ENCODE measurements around the gene RSPO1. TPM values are rescaled to one million over a fixed set of nuclear protein-coding genes. Genes with fewer than 3 reads are reported as not detected.
"Not testable (repeated sequence)": the region's sequence is repeated elsewhere in the genome, so short reads cannot be mapped to it uniquely, and the experiment has no call there.

RSPO1 gene
- total RNA-seq, 2 donors from 2014 or later, result not detected

DNA sequence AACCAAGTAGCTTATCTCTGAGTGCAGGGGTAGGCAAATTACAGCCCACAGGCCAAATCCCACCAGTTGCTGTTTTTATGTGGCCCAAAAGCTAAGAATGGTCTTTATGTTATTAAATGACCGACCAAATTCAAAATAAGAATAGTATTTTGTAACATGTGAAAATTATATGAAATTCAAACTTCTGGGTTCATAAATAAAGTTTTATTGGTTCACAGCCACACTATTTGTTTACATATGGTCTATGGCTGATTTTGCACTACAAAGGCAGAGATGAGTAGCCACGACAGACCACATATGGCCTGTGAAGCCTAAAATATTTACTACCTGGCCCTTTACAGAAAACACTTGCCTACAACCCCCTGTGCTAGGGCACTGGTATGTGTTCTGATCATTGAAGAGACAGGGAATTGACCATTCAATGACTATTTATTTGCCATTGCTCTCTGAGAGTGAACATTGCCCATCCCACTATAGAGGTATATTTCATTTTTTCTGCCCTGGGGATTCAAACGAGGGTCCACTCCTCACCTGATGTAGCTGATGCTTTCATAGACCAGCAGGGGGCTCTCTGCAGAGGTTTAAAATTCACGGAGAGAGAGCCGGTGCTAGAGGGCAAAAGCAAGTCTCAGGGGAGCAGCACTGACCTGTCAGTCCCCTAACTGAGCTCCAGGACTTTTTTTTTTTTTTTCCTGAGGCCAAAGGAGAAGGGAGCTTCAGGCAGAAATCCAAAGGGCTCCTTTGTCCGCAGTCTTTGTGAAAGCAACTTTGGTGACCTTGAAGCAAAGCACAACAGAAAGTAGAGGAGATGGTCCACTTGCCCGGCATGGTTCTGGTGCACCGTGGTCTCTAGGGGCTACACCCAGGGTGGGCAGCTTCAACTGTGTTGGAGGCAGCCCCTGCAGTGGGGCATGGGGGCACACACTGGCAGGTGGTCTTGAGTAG lies 31.7 kb downstream of the RSPO1 start:
- ATAC-seq (peak; percentile 68), DNase-seq (peak in 1 of 3 donors; percentile 25)
- H3K36me3 Mint-ChIP-seq (ENCODE audit: low read depth), result peaks cover 5% of the 10 kb centered on the region

DNA sequence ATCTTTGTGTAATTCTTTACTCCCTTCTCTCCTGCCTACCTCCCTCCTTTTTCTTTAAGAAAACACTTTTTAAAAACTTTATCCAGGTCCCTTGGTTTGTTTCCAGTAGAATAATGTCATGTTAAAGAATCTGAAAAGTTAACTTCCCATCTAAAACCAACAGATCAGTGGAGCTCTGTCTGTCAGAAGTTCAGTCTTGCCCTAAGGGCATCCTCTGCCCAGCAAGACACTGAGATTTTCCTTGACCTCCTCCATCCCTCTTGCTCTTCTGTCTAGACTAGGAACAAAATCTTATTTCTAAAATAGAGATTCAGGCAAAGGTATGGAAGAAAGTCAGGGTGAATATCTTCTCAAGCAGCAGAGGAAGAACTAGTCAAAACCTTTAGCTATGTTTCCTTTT lies 33.3 kb downstream of the RSPO1 start:
- no peaks in the 10 kb centered on the region for H3K9me3 ChIP-seq (ENCODE audit: control insufficient read depth, low read length, poor library complexity, severe bottlenecking)
- ATAC-seq (no peak), DNase-seq (no peak)
- Mint-ChIP-seq H3K36me3 (ENCODE audit: low read depth) (peaks cover 5% of the 10 kb centered on the region), H3K4me3 (no peak overlapping the region), H3K27me3 (peaks cover 26% of the 10 kb centered on the region), H3K27ac (peak overlapping the region; percentile 78), H3K4me1 (peaks cover 5% of the 10 kb centered on the region)

More for the DNA sequence above, 31.7 kb downstream of the RSPO1 start:
- Mint-ChIP-seq H3K27ac (no peak overlapping the region), H3K4me1 (peaks cover 5% of the 10 kb centered on the region), H3K4me3 (no peak overlapping the region), H3K27me3 (peaks cover 27% of the 10 kb centered on the region)
- H3K9me3 ChIP-seq (ENCODE audit: control insufficient read depth, low read length, poor library complexity, severe bottlenecking), result no peaks in the 10 kb centered on the region

DNA sequence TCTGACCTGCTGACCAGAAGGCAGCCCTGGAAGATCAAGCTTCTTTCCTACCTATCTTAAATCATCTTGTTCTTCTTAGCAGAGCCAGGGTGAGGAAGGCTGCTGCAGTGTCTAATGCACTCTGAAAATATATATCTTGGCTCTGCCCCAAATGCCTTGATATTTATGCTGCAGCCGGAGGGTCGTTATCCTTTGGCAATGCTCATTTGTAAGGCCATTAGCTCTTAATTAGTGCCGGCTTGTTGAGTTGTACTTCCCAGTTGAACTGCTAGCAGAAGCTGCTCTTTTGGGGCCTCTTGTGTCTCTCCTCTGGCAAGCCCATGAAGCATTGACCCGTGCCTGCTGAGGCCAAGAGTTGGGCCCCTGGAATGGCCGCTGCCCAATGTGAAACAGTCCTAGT lies 34.8 kb downstream of the RSPO1 start:
- H3K36me3 Mint-ChIP-seq (ENCODE audit: low read depth), result peaks cover 7% of the 10 kb centered on the region
- no peak for DNase-seq
- H3K27ac Mint-ChIP-seq, result no peak overlapping the region
- H3K27me3 Mint-ChIP-seq, result peaks cover 16% of the 10 kb centered on the region
- peaks cover 20% of the 10 kb centered on the region for H3K4me1 Mint-ChIP-seq
- H3K4me3 Mint-ChIP-seq, result no peak overlapping the region
- H3K9me3 ChIP-seq (ENCODE audit: control insufficient read depth, low read length, poor library complexity, severe bottlenecking), result no peaks in the 10 kb centered on the region
- ATAC-seq, result no peak

DNA sequence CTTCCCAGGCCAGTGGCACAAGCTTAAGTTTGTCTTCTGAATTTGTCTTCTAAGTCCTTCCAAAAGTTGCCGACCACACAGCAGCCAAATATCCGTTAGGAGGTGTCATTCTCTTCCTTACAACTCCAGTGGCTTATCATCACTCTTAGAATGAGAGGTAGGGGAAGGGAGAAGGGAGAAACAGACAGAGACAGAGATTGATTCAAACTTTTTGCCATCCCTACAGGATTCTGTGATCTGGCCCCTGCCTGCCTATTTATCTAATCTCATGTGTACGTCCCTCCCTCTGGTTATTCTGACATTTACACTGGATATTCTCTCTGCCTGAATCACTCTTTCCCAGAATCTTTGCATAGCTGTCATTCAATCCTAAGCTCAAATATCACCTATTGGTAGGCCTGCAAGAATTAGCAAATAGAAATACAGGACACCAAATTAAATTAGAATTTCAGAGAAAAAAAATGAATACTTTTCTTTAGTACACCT lies 38.5 kb downstream of the RSPO1 start:
- H3K9me3 ChIP-seq (ENCODE audit: control insufficient read depth, low read length, poor library complexity, severe bottlenecking), result no peaks in the 10 kb centered on the region
- H3K36me3 Mint-ChIP-seq (ENCODE audit: low read depth), result peaks cover 3% of the 10 kb centered on the region
- H3K4me1 Mint-ChIP-seq, result peaks cover 18% of the 10 kb centered on the region
- DNase-seq, result no peak
- peak overlapping the region; percentile 99 for H3K27ac Mint-ChIP-seq
- H3K27me3 Mint-ChIP-seq, result peaks cover 1% of the 10 kb centered on the region
- ATAC-seq, result peak; percentile 12
- H3K4me3 Mint-ChIP-seq, result peak overlapping the region; percentile 100

DNA sequence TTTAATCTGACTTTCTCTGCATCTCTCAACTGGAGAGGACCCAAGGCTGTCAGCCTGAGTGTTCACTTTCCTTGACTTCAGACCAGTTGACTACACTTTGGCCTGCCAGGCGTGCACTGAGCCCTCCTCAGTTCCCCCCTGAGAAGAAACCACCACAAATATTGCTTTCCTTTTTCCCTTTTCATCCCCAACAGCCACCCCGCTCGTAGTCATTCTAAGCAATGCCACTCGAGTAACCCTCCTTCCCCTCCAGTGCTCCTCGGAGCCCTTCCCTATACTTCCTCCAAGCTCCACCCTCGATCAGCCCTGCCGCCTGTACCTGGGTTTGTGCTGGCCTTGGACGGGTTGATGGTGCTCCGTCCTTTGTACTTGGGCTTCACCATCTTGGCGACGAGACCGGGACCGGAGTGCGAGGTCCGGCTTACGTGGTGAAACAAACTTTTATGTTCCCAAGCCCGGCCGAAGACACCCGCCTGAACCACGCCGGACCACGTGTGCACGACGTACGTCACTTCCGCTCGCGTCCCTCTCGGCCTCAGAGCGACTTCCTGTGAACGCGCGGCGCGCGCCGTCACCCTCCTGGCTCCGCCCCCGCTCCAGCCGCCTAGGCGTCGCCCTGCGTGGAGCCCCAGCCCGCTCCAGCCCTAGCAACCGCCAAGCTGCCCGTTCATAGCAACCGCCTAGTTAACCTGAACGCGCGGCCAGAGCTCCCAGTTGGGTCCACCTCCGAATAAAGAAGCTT lies 39.1 kb downstream of the RSPO1 start, which contains the start of gene GNL2:
TSS of gene GNL2 (minus strand) at position 498 of the 742 bp plus-strand sequence. CDS start at position 383, 115 bp downstream.
- Mint-ChIP-seq H3K36me3 (ENCODE audit: low read depth) (peaks cover 5% of the 10 kb centered on the region), H3K4me1 (peaks cover 18% of the 10 kb centered on the region), H3K27me3 (no peaks in the 10 kb centered on the region), H3K4me3 (peak within 1 kb of the TSS; percentile 100), H3K27ac (peak within 1 kb of the TSS; percentile 99)
- ATAC-seq, result peak; percentile 97
- H3K9me3 ChIP-seq (ENCODE audit: control insufficient read depth, low read length, poor library complexity, severe bottlenecking), result no peaks in the 10 kb centered on the region
- peak; percentile 93 to 94 (median 94) for DNase-seq

DNA sequence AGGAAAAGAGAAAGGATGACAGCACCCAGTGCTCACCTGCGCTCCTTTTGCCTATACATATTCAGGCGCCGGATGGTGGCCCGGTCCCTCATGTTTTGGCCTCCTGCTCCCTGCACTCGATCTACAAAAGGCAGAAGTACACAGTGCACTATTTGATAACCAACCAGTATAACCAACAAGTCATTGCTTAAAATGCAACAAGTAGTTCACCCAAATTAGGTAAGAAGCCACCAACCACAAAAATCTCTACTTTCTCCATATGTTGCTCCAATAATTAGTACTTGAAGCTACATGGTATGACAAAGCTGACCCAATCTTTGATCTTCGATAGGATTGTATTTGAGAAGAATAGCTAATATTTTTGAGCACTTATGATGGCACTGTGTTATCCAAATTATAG lies 41.0 kb downstream of the RSPO1 start:
- no peaks in the 10 kb centered on the region for H3K9me3 ChIP-seq (ENCODE audit: control insufficient read depth, low read length, poor library complexity, severe bottlenecking)
- no peak for DNase-seq
- Mint-ChIP-seq H3K27ac (peak overlapping the region; percentile 99), H3K4me1 (peaks cover 18% of the 10 kb centered on the region), H3K36me3 (ENCODE audit: low read depth) (peaks cover 5% of the 10 kb centered on the region), H3K27me3 (no peaks in the 10 kb centered on the region), H3K4me3 (no peak overlapping the region)
- no peak for ATAC-seq

DNA sequence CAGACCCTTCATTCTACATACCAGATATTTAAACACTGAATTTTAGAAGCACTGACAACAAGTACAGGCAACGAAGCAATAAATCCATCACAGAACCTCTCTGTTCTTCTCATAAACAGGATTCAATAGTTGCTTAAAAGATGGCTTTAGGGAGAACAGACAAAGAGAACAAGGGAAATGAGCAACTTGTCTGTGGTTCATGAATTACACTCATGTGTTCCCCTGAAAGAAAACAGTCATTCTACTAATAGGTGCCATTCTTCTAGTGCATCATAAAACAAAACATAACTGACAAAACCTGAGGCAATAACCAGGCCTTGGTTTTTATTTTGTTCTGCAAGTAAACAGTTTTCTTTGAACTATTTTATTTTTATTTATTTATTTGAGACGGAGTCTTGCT lies 45.8 kb downstream of the RSPO1 start:
- Mint-ChIP-seq H3K4me1 (peaks cover 9% of the 10 kb centered on the region), H3K27me3 (no peaks in the 10 kb centered on the region), H3K27ac (peak overlapping the region; percentile 39), H3K4me3 (no peak overlapping the region), H3K36me3 (ENCODE audit: low read depth) (peaks cover 9% of the 10 kb centered on the region)
- H3K9me3 ChIP-seq (ENCODE audit: control insufficient read depth, low read length, poor library complexity, severe bottlenecking), result no peaks in the 10 kb centered on the region
- no peak for DNase-seq
- no peak for ATAC-seq

DNA sequence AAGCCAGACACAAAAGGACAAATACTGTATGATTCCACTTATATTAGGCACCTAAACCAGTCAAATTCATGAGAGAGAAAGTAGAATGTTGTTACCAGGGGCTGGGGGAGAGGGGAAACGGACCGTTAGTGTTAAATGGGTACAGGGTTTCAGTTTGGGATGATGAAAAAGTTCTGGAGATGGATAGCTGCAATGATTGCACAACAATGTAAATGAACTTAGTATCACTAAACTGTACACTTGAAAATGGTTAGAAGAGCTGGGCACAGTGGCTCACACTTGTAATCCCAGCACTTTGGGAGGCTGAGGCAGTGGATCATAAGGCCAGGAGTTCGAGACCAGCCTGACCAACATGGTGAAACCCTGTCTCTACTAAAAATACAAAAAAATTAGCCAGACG lies 50.1 kb downstream of the RSPO1 start:
- H3K27ac Mint-ChIP-seq, result not testable (repeated sequence)

DNA sequence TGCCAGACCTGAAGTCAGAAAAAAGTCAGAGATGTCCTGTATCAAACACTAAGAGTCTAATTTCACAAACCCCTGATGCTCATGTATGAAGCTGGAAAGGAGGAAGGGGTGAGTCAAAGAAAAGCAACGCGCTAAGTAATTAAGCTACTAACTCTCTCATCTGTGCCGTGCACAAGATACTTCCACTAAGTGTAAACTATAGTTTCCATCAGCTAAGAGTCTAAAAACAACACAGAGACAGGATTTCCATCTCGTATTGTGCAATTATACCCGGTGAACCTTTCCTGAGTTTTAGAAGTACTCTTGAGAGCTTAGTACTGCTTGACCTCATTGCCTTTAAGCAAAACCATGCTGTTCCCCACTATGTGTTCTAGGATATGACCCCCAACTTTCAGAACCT lies 59.0 kb downstream of the RSPO1 start:
- Mint-ChIP-seq H3K4me1 (peaks cover 2% of the 10 kb centered on the region), H3K27ac (peak overlapping the region; percentile 6), H3K36me3 (ENCODE audit: low read depth) (peaks cover 8% of the 10 kb centered on the region), H3K4me3 (no peak overlapping the region), H3K27me3 (no peaks in the 10 kb centered on the region)
- no peaks in the 10 kb centered on the region for H3K9me3 ChIP-seq (ENCODE audit: control insufficient read depth, low read length, poor library complexity, severe bottlenecking)
- DNase-seq (no peak), ATAC-seq (no peak)

More for the DNA sequence above, 50.1 kb downstream of the RSPO1 start:
- Mint-ChIP-seq H3K4me1 (peaks cover 11% of the 10 kb centered on the region), H3K36me3 (ENCODE audit: low read depth) (peaks cover 14% of the 10 kb centered on the region)
- not testable (repeated sequence) for ATAC-seq; H3K9me3 ChIP-seq (ENCODE audit: control insufficient read depth, low read length, poor library complexity, severe bottlenecking); DNase-seq; H3K4me3 Mint-ChIP-seq; H3K27me3 Mint-ChIP-seq

DNA sequence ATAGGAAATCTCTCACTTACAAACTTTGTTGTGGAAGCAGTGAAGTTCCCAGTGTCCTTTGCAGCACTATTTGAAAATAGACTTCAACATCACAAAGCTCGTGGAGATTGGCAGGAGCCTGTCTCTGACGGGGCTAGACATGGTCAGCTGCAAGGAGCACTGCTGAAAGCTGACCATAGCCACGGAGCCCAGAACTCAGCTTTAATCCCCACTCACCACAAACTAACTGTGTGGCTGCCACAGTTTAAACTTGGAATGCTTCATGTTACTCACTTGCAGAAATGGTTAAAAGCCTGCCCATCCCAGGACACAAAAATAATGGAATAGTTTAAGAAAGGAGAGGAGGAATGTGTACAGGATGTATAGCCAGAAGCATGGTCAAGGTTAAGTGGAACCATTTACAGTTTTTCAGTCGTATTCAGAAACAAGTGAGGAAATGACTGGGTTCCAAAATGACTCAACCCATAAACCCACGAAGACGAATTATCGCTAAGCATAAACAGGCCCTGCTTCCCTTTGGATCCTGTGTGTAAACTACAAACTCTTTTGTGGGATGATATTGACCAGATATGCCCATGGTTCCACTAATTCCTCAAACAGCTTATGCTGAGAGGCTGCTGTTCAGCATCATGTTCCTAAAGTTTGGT lies 59.7 kb downstream of the RSPO1 start:
- peak overlapping the region; percentile 63 for H3K4me3 Mint-ChIP-seq
- ATAC-seq (no peak), DNase-seq (no peak)
- peaks cover 5% of the 10 kb centered on the region for H3K36me3 Mint-ChIP-seq (ENCODE audit: low read depth)
- peaks cover 2% of the 10 kb centered on the region for H3K4me1 Mint-ChIP-seq
- peak overlapping the region; percentile 61 for H3K27ac Mint-ChIP-seq
- no peaks in the 10 kb centered on the region for H3K27me3 Mint-ChIP-seq
- no peaks in the 10 kb centered on the region for H3K9me3 ChIP-seq (ENCODE audit: control insufficient read depth, low read length, poor library complexity, severe bottlenecking)

DNA sequence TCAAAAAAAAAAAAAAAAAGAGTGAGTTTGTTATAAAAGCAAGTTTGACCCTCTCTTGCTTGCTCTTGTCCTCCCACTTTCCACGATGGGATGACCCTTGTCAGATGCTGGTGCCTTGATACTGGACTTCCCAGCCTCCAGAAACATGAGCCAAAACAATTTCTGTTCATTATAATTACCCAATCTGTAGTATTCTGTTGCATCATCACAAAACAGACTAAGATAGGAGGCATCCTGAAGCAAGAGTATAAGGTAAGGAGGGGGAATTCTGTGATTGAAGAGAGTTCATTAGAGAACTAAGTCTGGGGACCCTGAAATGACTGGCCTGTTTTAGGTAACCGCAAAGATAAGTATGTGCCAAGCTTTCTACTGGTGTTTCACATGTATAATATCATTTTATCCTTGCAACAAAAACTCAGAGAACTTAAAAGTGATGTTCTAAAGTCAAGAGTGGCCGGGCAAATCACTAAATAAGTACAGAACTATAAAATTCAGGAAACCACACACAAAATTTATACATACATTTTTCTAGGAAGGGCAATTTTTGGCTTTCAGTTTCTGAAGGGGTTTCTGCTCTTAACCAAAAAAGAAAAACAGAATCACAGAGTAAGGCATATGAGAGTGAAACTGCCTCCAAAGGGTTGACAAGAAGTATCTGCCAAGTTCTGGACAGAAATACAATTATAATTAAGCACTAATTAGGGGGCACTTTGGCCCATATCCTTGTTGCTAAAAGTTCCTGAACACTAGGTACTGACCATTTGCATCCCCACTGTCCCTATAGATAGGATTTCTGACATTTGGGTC lies 64.0 kb downstream of the RSPO1 start:
- ATAC-seq (no peak), DNase-seq (no peak)
- Mint-ChIP-seq H3K4me1 (peaks cover 2% of the 10 kb centered on the region), H3K4me3 (no peak overlapping the region), H3K27ac (peak overlapping the region; percentile 62), H3K36me3 (ENCODE audit: low read depth) (peaks cover 9% of the 10 kb centered on the region), H3K27me3 (no peaks in the 10 kb centered on the region)
- H3K9me3 ChIP-seq (ENCODE audit: control insufficient read depth, low read length, poor library complexity, severe bottlenecking), result no peaks in the 10 kb centered on the region

DNA sequence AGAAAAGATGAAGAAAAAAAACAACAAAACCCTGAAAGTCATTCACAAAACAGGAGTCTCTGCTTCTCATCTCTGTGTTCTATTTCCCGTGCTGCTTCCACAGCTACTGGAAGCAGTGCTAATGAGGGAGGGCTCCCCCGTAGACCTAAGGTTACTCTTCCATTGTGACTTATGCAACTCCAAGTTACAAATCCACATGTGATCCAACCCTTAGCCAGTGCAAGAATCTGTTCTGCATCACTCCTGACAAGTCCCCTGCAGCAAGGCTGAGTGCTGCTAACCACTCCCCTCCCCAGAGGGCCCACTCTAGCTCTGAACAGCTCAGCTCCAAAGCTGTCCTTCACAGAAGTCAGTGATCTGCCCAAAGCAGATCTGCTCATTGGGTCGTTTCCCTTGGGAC lies 67.7 kb downstream of the RSPO1 start:
- DNase-seq (no peak), ATAC-seq (no peak)
- no peak overlapping the region for H3K4me3 Mint-ChIP-seq
- H3K36me3 Mint-ChIP-seq (ENCODE audit: low read depth), result peaks cover 6% of the 10 kb centered on the region
- H3K27me3 Mint-ChIP-seq, result no peaks in the 10 kb centered on the region
- H3K4me1 Mint-ChIP-seq, result peaks cover 4% of the 10 kb centered on the region
- no peaks in the 10 kb centered on the region for H3K9me3 ChIP-seq (ENCODE audit: control insufficient read depth, low read length, poor library complexity, severe bottlenecking)
- no peak overlapping the region for H3K27ac Mint-ChIP-seq

Data from T-helper 17 cell (primary cell).